ENCODE measurements around the gene LRRC8A. TPM values are rescaled to one million over a fixed set of nuclear protein-coding genes. Genes with fewer than 3 reads are reported as not detected.

Gene LRRC8A
- total and polyA plus RNA-seq, 2 of the 13 experiments (the other 11 are each of a cell fraction or from before 2014, with no cell fraction given) = 16.1 to 40.6 TPM

GRCh38 chr9:128917151-128917849 lies 35.4 kb downstream of the LRRC8A start (continued):
- no peak for TF ChIP-seq ZNF598 (CRISPR knock-in tag; IDR thresholded peaks at IDR 0.05; ENCODE audit: borderline replicate concordance)
- no peak for TF ChIP-seq ZNF205 (CRISPR knock-in tag; IDR thresholded peaks at IDR 0.05)
- TF ChIP-seq, protein P1, sequence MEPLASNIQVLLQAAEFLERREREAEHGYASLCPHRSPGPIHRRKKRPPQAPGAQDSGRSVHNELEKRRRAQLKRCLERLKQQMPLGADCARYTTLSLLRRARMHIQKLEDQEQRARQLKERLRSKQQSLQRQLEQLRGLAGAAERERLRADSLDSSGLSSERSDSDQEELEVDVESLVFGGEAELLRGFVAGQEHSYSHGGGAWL (CRISPR knock-in tag; IDR thresholded peaks at IDR 0.05) = peak; percentile 60; the same call in 1 of the 2 replicates
- no peak for TF ChIP-seq RBM22 (optimal IDR thresholded peaks at IDR 0.05; ENCODE audit: low read length)
- TF ChIP-seq TAF1 (CRISPR knock-in tag; IDR thresholded peaks at IDR 0.05) = no peak; the same call in 1 of the 2 replicates
- peak; percentile 61; the same call in 1 of the 2 replicates for TF ChIP-seq HNF1B (CRISPR knock-in tag; IDR thresholded peaks at IDR 0.05)
- TF ChIP-seq POGZ (CRISPR knock-in tag; IDR thresholded peaks at IDR 0.05) = no peak
- TF ChIP-seq BRCA1 (CRISPR knock-in tag; IDR thresholded peaks at IDR 0.05) = no peak; the same call in 1 of the 2 replicates
- TF ChIP-seq MLX (CRISPR knock-in tag; IDR thresholded peaks at IDR 0.05) = peak; percentile 70
- TF ChIP-seq, protein P2, sequence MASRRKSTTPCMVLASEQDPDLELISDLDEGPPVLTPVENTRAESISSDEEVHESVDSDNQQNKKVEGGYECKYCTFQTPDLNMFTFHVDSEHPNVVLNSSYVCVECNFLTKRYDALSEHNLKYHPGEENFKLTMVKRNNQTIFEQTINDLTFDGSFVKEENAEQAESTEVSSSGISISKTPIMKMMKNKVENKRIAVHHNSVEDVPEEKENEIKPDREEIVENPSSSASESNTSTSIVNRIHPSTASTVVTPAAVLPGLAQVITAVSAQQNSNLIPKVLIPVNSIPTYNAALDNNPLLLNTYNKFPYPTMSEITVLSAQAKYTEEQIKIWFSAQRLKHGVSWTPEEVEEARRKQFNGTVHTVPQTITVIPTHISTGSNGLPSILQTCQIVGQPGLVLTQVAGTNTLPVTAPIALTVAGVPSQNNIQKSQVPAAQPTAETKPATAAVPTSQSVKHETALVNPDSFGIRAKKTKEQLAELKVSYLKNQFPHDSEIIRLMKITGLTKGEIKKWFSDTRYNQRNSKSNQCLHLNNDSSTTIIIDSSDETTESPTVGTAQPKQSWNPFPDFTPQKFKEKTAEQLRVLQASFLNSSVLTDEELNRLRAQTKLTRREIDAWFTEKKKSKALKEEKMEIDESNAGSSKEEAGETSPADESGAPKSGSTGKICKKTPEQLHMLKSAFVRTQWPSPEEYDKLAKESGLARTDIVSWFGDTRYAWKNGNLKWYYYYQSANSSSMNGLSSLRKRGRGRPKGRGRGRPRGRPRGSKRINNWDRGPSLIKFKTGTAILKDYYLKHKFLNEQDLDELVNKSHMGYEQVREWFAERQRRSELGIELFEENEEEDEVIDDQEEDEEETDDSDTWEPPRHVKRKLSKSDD (CRISPR knock-in tag; IDR thresholded peaks at IDR 0.05; ENCODE audit: low read depth) = peak; percentile 76
- TF ChIP-seq, protein P3, sequence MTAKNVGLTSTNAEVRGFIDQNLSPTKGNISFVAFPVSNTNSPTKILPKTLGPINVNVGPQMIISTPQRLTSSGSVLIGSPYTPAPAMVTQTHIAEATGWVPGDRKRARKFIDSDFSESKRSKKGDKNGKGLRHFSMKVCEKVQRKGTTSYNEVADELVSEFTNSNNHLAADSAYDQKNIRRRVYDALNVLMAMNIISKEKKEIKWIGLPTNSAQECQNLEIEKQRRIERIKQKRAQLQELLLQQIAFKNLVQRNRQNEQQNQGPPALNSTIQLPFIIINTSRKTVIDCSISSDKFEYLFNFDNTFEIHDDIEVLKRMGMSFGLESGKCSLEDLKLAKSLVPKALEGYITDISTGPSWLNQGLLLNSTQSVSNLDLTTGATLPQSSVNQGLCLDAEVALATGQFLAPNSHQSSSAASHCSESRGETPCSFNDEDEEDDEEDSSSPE (CRISPR knock-in tag; IDR thresholded peaks at IDR 0.05) = peak; percentile 80
- peak; percentile 68; the same call in 1 of the 2 replicates for TF ChIP-seq SP5 (CRISPR knock-in tag; IDR thresholded peaks at IDR 0.05; ENCODE audit: borderline replicate concordance, low read depth)
- TF ChIP-seq GATAD2A (CRISPR knock-in tag; IDR thresholded peaks at IDR 0.05) = peak; percentile 87; the same call in 1 of the 2 replicates
- TF ChIP-seq ATF1 (CRISPR knock-in tag; IDR thresholded peaks at IDR 0.05) = no peak
- TF ChIP-seq ZNF660 (CRISPR knock-in tag; IDR thresholded peaks at IDR 0.05; ENCODE audit: borderline replicate concordance, low read depth) = no peak
- no peak for TF ChIP-seq TAF15 (IDR thresholded peaks at IDR 0.05; ENCODE audit: low read depth, low read length, poor library complexity, severe bottlenecking)
- TF ChIP-seq ZFP62 (CRISPR knock-in tag; IDR thresholded peaks at IDR 0.05) = no peak
- TF ChIP-seq GABPA (IDR thresholded peaks at IDR 0.05; ENCODE audit: low read depth, low read length) = no peak
- peak; percentile 49; the same call in 1 of the 2 replicates for TF ChIP-seq GABPA (CRISPR knock-in tag; IDR thresholded peaks at IDR 0.05; ENCODE audit: low read depth)
- peak; percentile 71 for TF ChIP-seq ZNF350 (CRISPR knock-in tag; IDR thresholded peaks at IDR 0.05; ENCODE audit: borderline replicate concordance, low read depth)
- no peak for TF ChIP-seq ZNF619 (CRISPR knock-in tag; IDR thresholded peaks at IDR 0.05)
- no peak; the same call in 1 of the 2 replicates for TF ChIP-seq KLF9 (CRISPR knock-in tag; IDR thresholded peaks at IDR 0.05; ENCODE audit: low read depth)
- no peak for TF ChIP-seq TOE1 (CRISPR knock-in tag; IDR thresholded peaks at IDR 0.05)
- no peak for TF ChIP-seq ZNF530 (CRISPR knock-in tag; IDR thresholded peaks at IDR 0.05; ENCODE audit: low read depth)
- no peak for TF ChIP-seq ZZZ3 (CRISPR knock-in tag; IDR thresholded peaks at IDR 0.05; ENCODE audit: borderline replicate concordance)
- TF ChIP-seq JDP2 (CRISPR knock-in tag; IDR thresholded peaks at IDR 0.05; ENCODE audit: borderline replicate concordance) = no peak
